Hepatocyte (in vitro differentiated cells): Measurements from ENCODE around the gene GPNMB.

Experiments used
- CTCF ChIP-seq: fragments of 200-600 bp; sonication (generic); IDR thresholded peaks from 2 replicates; pipeline ENCODE4 v1.5.1; 2016; ENCODE audit warnings: antibody characterized with exemption, mild to moderate bottlenecking; ENCODE audit not compliant: poor library complexity
- EZH2 ChIP-seq: fragments of 200-600 bp; sonication (generic); IDR thresholded peaks from 2 replicates; pipeline ENCODE4 v1.6.1; 2016; ENCODE audit warnings: antibody characterized with exemption, mild to moderate bottlenecking, borderline replicate concordance
- EZH2phosphoT487 ChIP-seq: fragments of 200-600 bp; sonication (generic); IDR thresholded peaks from one replicate; pipeline ENCODE4 v1.6.1; 2018; ENCODE audit warnings: antibody characterized with exemption, mild to moderate bottlenecking, low read depth, moderate library complexity; ENCODE audit not compliant: unreplicated experiment, severe bottlenecking

- TF ChIP-seq CTCF: no peak
- TF ChIP-seq EZH2phosphoT487: no peak
- TF ChIP-seq EZH2: no peak
Measured at GRCh38 chr7:23214938-23215337, 31.6 kb upstream of the GPNMB start.
